T-helper 22 cell (primary cell): ENCODE measurements around the gene COL5A3.
"Not testable (repeated sequence)": the region's sequence is repeated elsewhere in the genome, so short reads cannot be mapped to it uniquely, and the experiment has no call there.

Source experiments
- DNase-seq: peaks from one replicate; pipeline ENCODE4 v3.0.0-alpha.2; 2020; ENCODE audit warnings: low read depth

Gene COL5A3

DNA sequence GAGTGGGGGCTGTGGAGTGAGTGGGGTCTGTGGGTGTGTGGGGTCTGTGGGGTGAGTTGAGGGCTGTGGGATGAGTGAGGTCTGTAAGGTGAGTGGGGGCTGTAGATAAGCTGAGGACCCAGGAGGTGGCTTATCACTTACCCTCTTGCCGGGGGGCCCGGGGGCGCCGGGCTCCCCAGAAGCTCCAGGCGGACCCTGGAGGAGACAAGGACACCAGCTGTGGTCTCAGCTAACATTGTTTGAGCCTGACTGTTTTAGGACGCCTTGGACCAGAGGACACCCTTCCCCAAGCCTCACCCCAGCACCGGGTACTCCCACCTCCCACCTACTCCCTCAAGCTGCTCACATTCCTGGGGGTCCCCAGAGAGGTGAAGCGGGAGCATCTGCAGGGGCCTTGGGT, 39.8 kb downstream of the COL5A3 start:
- DNase-seq, result no peak

DNA sequence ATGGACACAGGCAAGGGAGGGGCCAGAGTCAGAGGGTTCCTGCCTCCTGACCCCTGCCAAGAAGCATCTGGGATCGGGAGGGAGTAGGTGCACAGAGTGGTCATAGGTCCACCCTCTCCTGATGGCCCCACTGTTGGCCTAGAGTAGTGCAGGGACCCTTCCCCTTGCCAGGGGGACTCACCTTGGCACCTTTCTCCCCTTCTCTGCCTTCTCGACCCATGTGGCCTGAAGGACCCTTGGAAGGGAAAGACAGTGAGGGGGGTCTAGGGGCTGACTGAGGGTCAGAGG, 40.7 kb downstream of the COL5A3 start:
- no peak for DNase-seq

DNA sequence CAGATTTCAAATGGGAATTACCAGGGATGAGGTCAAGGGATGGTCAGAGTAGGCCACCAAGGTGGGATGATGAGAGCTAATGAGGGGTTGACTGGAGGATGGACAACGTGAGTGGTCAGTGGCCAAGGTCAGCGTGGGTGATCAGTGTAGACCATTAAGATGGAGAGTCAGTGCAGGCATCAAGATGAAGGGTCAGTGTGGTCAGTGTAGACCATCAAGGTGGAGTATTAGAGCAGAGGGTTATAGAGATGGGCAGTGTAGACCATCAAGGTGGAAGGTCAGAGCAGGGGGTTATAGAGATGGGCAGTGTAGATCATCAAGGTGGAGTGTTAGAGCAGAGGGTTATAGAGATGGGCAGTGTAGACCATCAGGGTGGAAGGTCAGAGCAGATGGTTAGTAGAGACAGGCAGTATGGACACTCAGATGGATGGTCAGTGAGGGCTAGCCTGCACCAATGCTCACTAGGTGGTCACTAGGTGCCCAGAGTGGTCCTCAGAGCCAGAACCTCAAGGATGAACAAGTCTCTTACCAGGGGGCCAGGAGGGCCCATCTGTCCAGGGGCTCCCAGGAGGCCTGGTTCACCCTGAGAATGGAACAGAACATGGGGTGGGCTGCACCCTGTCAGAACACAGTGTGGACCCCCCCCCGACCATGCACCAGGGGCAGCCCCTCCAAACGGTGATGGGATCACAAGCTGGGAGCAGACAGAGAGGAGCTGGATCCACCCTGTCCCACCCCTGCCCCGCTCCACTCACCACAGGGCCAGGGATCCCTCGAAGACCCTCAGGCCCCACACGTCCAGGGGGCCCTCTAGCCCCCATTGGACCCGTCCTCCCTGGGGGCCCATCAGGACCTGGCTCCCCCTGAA, 41.2 kb downstream of the COL5A3 start:
- DNase-seq, result no peak

DNA sequence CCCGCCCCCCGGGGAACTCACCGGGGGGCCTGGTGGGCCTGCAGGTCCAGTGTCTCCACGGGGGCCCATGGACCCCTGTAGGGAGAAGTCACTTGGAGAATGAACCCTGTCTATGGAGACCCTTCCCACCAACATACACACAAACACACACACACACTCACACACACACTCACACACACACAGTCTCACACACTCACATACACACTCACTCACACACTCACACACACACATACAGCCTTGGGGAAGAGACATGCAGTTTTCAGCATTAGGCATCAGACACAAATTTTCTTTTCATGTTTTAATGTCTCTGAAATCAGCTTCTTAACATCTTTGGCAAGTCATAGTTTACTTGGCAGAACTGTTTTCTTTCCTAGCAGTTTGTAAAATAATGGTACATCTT, 43.0 kb downstream of the COL5A3 start:
- no peak for DNase-seq

DNA sequence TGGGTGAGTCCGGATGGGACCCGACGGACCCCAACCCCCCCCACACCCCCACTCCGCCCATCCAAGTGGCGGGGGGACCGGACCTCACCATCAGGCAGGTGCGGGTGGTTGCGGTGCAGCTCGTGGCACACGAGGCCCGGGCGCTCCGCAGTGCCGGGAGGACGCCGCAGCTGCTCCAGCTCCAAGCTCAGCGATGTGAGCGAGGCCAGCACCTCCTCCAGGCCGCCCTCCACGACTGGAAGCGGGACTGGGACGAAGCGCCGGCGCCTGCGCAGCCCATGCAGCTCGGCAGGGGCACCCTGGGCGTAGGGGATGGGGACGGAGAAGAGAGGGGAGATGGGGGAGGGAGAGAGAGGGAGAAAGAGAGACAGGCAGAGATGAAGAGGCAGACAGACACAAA, 43.9 kb downstream of the COL5A3 start:
- no peak for DNase-seq

DNA sequence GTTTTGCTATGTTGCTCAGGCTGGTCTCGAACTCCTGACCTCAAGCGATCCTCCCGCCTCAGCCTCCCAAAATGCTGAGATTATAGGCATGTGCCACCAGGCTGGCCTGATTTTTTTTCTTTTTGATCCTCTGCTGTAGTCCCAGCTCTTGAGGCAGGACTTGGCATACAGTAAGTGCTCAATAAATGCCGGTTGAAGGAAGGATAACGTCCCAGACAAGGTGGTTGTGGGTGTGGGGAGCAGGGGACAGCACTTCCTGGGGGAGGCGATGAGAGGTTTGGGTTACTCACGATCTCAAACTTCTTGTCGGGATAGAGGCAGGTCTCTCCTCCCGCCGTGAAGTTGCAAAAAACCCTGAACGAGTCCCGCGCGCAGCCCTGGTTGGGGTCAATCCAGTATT, 44.3 kb downstream of the COL5A3 start:
- no peak for DNase-seq

DNA sequence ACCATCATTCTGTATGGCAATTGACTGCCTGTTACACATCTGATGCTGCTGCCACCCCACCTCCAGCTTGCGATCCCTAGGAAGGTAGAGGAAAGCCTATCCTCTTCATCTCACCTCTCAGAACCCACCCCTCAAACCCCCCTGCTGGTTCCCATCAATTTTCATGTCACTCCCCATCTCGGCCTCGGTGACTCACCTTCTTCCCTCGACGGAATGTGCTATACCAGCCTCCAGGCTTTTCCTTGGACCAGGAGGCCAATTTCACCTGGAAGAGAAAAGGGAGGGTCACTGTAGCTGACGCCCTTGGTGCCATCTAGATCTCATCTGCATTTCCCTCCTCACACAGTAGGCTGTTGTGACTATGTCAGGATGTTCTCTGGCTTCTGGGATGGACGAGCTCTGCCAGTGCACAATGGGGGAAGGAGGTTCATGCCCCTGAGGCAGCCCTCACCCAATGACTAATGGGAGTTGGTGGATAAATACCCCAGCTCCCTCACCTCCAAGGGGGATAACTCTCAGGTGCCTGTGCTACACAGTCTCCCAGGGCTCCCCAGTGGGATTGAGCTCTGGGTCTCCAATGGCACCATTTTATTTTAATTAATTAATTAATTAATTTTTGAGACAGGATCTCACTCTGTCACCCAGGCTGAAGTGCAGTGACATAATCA, 47.5 kb downstream of the COL5A3 start:
- no peak for DNase-seq

DNA sequence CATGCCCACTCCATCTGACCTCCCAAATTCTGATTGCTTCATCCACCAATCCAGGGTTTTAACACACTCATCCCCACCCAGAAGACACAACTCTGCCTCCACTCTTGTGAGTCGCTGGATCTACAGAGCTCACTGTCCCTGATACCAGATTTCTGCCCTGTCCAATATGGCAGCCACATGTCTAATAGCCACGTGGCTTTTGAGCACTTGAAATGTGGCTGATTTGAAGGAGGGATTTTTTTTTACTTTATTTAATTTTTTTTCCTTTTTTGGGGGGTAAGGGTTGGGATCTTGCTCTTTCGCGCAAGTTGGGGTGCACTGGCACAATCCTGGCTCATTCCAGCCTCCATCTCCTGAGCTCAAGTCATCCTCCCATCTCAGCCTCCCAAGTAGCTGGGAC, 49.2 kb downstream of the COL5A3 start:
- no peak for DNase-seq

DNA sequence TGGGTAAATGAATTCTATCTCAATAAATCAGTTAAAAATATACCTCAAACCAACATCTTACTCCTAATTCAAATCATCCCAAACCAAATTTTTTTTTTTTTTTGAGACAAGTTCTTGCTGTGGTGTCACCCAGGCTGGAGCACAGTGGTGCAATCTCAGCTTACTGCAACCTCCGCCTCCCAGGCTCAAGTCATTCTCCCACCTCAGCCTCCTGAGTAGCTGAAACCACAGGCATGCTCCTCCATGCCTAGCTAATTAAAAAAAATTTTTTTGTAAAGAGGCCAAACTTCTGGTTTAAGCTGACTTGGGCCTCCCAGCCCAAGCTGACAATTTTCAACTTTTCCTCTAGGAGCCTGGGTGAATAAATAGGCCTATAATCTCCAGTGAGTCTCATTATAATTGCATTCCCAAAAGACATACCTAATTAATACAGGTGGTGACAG, 51.9 kb downstream of the COL5A3 start:
- DNase-seq, result no peak

DNA sequence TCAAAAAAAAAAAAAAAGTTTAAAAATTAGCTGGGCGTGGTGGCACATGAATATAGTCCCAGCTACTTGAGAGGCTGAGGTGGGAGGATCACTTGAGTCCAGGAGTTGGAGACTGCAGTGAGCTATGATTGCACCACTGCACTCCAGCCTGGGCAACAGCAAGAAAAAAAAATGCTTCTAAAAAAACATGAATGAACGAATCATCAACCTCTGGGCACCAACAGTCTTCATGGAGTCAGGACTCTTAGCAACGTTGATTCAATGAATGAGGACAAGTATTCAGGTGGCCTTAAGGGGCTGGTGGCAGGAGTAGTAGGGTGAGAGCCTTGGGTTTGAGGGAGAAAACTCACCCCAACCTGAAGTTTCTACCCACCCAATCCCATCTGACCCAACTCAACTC, 53.3 kb downstream of the COL5A3 start:
- DNase-seq, result no peak

DNA sequence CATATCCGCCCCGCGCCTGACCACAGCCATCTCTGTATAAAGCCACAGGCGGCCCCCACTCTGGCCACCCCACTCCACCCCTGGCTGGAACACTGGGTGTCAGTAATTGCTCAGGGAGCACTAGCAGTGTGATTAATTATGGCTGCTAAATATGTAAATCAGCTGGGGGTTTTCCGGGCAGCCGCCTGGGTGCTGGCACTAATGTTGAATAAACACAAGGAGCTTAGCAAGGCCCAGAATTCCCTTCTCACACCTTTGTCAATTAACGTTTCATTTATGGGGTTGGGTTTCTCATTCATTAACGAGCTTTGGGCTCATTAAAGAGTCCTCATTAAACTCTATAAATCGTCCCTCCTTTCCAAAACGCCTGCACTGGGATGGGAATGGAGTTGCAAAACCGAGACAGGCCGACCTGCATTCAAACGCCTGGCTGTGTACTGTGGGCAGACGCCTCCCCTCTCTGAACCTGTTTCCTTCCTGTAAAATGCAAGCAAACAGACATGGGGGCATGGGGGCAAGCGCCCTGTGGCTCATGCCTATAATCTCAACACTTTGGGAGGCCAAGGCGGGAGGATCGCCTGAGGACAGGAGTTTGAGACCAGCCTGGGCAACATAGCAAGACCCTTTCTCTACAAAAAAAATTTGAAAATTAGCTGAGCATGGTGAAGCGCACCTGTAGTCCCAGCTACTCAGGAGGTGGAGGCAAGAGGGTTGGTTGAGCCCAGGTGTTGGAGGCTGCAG, 56.3 kb downstream of the COL5A3 start:
- DNase-seq, result no peak

DNA sequence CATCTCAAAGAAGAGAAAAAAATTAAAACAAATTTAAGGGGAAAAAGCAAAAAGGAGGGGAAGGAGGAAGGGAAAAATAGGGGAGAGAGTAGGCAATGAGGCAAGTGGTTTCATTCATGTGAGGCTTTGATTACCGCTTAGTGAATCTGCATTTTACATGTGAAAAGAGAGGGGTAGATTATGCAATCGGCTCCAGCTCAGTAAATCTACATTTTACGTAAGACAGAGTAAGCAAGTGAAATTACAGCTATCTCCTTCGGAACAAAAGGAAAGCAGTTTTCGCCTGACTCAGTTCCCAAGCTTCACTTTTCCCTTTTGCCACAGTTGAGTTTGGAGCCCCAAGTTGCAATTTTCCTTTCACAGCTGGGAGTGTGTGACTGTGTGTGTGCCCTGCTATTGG, 58.0 kb downstream of the COL5A3 start:
- DNase-seq, result no peak

DNA sequence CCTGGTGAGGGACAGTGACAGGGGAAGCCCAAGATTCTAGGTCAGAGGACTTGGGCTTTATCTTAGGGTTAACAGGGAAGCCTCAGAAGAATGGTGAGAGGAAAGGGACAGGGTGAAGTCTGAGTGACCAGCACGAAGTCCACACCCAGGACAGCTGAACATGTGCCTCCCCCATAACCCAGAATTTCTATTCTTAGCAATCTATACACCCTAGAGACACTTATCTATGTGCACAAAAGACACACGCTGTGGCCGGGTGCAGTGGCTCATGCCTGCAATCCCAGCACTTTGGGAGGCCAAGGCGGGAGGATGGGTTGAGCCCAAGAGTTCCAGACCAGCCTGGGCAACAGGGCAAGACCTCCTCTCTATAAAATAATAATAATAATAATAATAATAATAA, 62.9 kb downstream of the COL5A3 start:
- no peak for DNase-seq

DNA sequence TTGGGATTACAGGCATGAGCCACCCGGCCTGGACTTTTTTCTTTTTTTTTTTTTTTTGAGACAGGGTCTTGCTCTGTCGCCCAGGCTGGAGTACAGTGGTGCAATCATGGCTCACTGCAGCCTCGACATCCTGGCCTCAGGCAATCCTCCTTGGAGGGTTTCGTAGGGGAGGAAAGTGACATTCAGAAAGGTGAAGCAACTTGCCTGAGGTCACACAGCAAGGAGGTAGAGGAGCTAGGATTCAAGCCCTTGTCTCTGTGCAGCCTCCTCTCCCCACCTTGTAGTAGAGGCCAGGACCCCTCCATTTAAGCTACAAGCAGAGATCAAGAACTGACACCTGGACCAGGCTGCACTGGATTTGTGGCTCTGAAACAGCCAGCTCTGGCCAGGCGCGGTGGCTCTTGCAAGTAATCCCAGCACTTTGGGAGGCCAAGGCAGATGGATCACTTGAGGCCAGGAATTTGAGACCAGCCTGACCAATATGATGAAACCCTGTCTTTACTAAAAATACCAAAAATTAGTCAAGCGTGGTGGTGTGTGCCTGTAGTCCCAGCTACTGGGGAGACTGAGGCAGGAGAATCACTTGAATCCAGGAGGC, 63.7 kb downstream of the COL5A3 start:
- DNase-seq, result not testable (repeated sequence)

DNA sequence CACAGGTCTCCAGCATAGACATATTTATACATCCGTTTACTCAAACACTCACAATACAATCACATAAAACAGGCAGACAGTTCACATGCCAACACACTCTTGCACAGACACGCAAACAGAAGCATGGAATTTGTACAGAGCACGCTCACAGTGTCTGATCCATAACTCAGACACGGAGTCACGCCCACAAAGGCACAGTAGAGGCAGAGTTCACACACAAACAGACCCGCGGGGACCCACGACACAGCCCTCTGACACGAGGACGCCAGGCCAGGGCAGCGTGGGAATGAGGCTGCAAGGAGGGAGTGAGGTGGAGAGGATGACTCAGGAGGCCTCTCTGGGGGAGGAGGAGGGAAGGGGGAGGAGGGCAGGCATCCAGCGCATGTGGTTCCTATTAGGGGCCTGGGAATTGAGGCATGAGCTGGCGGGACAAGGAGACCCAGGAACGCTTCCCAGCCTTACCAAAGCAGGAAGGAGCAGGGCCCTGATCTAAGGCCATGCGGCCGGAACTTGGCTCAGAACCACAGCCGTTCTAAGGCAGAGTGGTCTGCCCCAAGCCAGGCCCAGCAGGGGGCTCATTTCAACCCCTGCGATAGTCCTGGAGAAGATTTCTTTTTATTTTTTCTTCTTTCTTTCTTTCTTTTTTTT, 64.9 kb downstream of the COL5A3 start:
- no peak for DNase-seq

DNA sequence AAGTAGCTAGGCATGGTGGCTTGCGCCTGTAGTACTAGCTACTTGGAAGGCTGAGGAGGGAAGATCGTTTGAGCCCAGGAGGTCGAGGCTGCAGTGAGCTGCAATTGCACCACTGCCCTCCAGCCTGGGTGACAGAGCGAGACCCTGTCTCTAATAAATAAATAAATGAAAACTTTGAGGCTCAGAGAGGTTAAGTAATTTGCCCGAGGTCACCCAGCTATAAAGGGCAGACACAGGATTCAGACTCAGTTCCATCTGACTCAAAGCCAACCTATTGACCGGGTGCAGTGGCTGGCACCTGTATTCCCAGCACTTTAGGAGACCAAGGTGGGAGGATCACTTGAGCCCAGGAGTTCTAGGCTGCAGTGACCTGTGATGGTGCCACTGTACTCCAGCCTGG, 66.6 kb downstream of the COL5A3 start:
- DNase-seq, result no peak

DNA sequence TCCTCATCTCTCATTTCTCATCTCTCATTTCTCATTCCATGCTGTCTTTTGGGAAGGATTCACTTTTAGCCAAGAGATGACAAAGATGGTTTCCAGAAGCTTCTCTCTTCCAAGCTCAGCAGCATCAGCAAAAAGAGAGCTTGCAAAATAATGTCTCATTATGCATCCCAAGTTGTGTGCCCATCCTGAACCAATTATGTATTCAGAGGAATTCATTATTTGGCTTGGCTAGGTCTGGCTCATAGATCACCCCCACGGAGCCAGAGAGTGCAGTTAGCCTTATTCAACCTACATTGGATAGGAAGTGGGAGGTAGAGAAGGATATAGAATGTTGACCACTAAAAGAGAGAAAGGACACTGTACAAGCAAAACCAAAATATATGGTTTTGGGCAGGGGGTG, 68.6 kb downstream of the COL5A3 start:
- DNase-seq, result no peak

DNA sequence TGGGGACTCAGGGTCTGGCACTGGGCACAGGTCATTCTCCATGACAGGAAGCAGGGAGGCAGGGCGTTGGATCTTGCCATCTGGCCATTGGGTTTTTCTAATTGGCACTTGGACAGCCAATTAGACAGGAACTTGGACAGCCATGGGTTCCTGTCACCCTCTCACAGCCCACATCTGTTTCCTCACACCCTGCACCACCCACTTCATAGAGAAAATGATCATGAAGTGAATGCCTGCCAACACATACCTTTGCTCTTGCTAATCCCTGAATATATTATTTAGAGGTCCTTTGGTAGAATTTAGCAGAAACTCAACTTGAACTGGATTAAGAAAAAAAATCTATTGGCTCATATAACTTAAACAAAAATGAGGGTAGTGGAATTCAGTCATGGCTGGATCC, 69.1 kb downstream of the COL5A3 start:
- no peak for DNase-seq

DNA sequence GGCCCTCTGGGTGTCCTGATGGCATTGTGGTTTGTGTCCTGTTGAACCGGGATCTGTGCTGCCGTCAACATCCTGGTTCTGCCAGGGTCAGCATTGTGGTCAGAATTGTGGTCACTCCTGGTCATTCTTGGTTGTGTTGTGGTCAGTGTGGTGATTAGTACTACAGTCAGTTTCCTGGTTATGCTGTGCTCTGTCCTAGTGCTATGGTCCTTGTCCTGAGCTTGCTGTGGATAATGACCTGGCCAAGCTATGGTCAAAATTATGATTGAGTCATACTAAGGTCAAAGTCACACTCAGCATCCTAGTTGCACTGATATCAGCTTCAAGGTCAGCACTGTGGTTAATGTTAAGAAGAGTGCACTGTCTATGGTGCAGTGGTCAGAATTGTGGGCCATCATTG, 69.5 kb downstream of the COL5A3 start:
- DNase-seq, result no peak

DNA sequence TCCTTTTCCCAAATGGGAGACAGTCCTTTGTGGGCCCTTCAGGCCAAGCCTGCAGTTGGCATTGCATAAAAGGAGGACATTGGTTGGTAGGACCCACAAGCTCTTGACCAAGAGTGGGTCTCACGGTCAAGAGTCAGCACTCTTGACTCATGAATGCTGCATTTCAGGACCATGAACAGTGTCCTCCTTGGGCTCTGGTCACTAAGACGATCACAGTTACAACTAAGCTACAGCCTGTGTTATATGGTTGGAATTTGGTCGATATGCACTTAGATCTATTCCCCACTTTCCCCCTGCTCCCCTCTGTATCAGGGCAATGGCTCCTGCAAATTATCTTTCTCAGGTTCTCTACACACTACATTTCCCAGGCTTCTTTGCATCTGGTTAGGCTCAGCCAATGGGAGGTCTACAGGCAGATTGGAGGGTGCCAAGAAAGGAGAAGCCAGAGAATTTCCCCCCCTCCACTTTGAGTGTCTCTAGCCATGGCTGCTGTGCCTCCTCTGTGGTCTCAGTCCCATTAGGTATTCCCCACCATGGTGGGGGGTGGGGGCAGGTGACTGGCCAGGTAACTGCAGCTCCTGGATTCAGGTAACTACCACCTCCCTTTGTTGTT, 70.9 kb downstream of the COL5A3 start:
- DNase-seq, result no peak

DNA sequence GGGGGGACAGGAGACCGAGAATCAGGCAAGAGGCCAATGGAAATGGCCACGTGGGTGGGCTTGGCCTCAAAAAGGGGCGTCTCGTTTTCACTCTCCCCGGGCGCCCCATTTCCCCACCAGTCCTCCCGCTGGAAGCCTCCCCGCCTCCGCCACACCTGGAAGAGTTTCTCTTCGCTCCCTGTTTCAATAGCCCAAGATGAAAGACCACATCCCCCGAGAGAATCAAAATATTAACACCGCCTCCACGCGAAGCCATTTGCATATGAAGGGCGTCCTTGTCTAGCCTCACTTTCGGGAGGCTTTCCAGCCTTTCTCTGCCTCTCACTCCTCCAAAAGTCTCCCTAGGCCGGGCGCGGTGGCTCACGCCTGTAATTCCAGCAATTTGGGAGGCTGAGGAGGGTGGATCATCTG, 73.3 kb downstream of the COL5A3 start:
- DNase-seq, result no peak
